Mesenteric fat pad (tissue), 1 donor: ENCODE results near the gene LY6G5B. TPM values are rescaled to one million over a fixed set of nuclear protein-coding genes. Genes with fewer than 3 reads are reported as not detected.

ENCODE experiments used
- DNase-seq: peaks from one replicate; pipeline ENCODE4 v3.0.0-alpha.2; 2020; ENCODE audit warnings: low spot score
- total RNA-seq: library from RNA; stranded (reverse); fragmentation: NEBNext Ultra II Directional; extraction: Animal tissue kit (Norgen Biotek cat#: 25700); gene quantifications from one replicate; pipeline ENCODE4 v1.2.1, GENCODE V29; 2021
- donor health status: DM: yes; HTN: yes; CAD: no.

Gene LY6G5B
- total RNA-seq, 1 donor from 2014 or later, result 15.5 TPM

GRCh38 chr6:31640612-31641011, 29.2 kb upstream of the LY6G5B start:
- no peak for DNase-seq

GRCh38 chr6:31641370-31641769, 28.4 kb upstream of the LY6G5B start:
- DNase-seq, result no peak

- no peak for DNase-seq
Measured at GRCh38 chr6:31642798-31643570, 26.8 kb upstream of the LY6G5B start.

- no peak for DNase-seq
Measured at GRCh38 chr6:31643818-31644454, 25.8 kb upstream of the LY6G5B start.

GRCh38 chr6:31645325-31645724, 24.5 kb upstream of the LY6G5B start:
- no peak for DNase-seq

- DNase-seq, result no peak
Measured at GRCh38 chr6:31651602-31652191, 18.1 kb upstream of the LY6G5B start.

GRCh38 chr6:31652925-31653724, 16.7 kb upstream of the LY6G5B start:
- peak; percentile 92 for DNase-seq

GRCh38 chr6:31654574-31655348, 15.0 kb upstream of the LY6G5B start:
- DNase-seq, result no peak

GRCh38 chr6:31655349-31656237, 14.2 kb upstream of the LY6G5B start, which contains the start of gene APOM:
APOM (plus strand) TSS chr6:31655894; CDS start chr6:31655967, 73 bp downstream.
- no peak for DNase-seq

- DNase-seq, result no peak
Measured at GRCh38 chr6:31657406-31658157, 12.2 kb upstream of the LY6G5B start.

- no peak for DNase-seq
Measured at GRCh38 chr6:31658158-31658688, 11.6 kb upstream of the LY6G5B start.

- DNase-seq, result no peak
Measured at GRCh38 chr6:31658983-31659648, 10.7 kb upstream of the LY6G5B start.

- no peak for DNase-seq
Measured at GRCh38 chr6:31659649-31660380, 10.0 kb upstream of the LY6G5B start.

- DNase-seq, result peak; percentile 96
Measured at GRCh38 chr6:31660381-31661261, 9.2 kb upstream of the LY6G5B start, which contains the start of gene C6orf47. C6orf47 (minus strand) TSS chr6:31660778; CDS start chr6:31659947, 831 bp downstream.

- DNase-seq, result no peak
Measured at GRCh38 chr6:31661262-31662123, 8.3 kb upstream of the LY6G5B start.
